C4-2B (cell line): Measurements from ENCODE around the gene NMUR1.
"Not testable (repeated sequence)": the region's sequence is repeated elsewhere in the genome, so short reads cannot be mapped to it uniquely, and the experiment has no call there.

Source experiments
- H3K27ac ChIP-seq: fragments of 450-650 bp; 2 replicates; pipeline ENCODE4 v1.5.1; 2017
- ZFX ChIP-seq: fragments of 450-650 bp; IDR thresholded peaks from 2 replicates; pipeline ENCODE4 v1.6.1; 2017
- TF ChIP-seq, protein P1 (sequence below): fragments of 450-650 bp; conservative IDR thresholded peaks from 2 replicates; pipeline ENCODE4 v1.5.1; 2017; ENCODE audit warnings: mild to moderate bottlenecking

The NMUR1 gene

DNA sequence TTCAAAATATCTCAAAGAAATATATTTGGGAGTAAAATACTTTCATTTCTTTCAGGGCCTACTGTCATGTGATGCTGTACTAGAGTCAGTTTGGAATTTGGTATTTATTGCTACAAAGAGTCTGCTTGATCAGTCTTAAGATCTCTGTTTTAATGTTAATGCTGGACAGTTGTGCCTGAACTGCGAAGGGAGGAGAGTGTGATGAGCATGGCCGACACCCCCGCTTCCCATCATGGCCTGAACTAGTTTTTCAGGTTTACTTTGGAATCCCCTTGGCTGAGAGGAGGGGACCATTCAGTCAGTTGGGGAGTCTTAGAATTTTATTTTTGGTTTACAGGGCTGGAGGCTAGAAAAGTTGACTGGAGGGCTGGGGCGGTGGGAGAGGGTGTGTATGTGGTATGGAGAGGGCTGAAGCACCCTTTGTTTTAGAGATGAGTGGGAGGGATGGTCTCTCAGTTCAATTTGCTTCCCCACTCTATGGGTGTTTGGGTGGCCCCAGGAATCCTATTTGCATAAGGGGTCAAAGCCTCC lies 41.5 kb upstream of the NMUR1 start:
- TF ChIP-seq, protein P1, sequence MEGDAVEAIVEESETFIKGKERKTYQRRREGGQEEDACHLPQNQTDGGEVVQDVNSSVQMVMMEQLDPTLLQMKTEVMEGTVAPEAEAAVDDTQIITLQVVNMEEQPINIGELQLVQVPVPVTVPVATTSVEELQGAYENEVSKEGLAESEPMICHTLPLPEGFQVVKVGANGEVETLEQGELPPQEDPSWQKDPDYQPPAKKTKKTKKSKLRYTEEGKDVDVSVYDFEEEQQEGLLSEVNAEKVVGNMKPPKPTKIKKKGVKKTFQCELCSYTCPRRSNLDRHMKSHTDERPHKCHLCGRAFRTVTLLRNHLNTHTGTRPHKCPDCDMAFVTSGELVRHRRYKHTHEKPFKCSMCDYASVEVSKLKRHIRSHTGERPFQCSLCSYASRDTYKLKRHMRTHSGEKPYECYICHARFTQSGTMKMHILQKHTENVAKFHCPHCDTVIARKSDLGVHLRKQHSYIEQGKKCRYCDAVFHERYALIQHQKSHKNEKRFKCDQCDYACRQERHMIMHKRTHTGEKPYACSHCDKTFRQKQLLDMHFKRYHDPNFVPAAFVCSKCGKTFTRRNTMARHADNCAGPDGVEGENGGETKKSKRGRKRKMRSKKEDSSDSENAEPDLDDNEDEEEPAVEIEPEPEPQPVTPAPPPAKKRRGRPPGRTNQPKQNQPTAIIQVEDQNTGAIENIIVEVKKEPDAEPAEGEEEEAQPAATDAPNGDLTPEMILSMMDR = no peak
- no peak for TF ChIP-seq ZFX
- H3K27ac ChIP-seq = no peak overlapping the region

DNA sequence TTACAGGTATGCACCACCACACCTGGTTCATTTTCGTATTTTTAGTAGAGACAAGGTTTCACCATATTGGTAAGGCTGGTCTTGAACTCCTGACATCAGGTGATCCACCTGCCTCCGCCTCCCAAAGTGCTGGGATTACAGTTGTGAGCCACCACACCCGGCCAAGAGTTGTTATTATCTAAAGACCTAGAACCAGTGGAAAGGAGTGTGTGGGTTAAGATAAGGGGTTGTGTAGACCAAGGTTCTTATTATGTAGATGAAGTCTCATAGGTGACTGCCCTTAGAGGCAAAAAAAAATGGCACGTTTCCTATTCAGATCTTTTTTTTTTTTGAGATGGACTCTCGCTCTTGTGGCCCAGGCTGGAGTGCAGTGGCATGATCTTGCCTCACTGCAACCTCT lies 40.7 kb upstream of the NMUR1 start:
- not testable (repeated sequence) for H3K27ac ChIP-seq

DNA sequence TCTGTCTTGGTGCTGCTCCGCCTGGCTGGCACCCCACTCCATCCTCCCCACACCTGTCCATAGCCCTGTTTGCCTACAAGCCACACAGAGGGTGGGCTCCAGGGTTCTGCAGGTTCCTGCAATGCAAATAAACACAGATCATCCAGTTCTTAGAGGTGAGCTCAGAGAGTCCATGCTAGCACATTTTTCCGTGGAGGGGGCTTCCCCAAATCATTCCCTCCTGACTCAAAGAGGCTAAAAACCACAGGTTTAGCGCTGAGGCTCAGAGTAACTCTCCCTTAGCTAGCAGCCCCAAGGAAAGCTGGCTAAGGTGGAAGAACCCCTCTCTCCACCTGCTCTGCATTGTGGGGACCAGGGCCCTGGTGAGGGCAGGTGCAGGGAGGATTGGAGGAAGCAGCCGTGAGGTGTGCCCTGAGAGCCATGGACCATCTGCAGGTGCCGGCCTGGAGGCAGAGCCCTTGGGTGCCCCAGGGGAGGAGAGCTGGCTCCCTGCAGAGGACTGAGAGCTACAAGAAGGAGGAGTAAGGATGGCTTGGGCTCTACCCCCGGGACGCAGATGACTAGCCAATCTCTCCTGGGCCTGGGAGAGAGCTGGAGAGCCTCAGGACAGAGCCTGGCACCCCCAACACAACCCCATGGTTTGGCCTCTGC lies 38.7 kb upstream of the NMUR1 start:
- TF ChIP-seq ZFX = no peak
- TF ChIP-seq, protein P1 = no peak
- H3K27ac ChIP-seq = no peak overlapping the region

DNA sequence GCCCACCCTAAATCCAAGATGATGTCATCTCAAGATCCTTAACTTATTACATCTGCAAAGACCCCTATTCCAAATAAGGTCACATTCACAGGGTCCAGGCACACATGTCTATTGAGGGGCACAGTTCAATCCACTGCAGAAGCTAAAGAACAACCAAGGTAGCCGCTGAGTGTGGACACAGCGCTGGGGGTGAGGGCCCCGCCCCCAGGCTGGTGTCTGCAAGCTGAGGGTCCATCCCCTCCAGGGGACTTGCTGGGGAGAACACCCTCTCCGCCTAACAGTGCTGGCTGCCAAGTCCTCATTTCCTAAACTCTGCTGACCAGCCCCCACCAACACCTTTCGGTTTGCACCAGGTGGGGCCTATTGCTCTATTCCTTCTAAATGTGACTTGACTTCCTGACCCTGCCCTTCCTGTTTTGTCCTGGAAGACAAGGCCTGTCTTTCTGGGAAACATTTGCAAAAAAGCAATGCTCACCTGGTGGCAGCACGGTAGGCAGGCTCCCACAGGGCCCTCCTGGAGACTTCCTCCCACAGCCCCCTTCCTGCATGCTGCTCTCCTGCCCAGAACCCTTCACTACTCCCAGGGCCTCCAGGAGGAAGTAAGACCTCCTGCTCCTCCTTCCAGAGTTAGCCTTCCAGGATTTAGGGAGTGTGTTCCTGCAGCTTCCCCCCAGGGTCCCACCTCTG lies 38.0 kb upstream of the NMUR1 start:
- no peak overlapping the region for H3K27ac ChIP-seq
- TF ChIP-seq, protein P1 = no peak
- TF ChIP-seq ZFX = no peak

DNA sequence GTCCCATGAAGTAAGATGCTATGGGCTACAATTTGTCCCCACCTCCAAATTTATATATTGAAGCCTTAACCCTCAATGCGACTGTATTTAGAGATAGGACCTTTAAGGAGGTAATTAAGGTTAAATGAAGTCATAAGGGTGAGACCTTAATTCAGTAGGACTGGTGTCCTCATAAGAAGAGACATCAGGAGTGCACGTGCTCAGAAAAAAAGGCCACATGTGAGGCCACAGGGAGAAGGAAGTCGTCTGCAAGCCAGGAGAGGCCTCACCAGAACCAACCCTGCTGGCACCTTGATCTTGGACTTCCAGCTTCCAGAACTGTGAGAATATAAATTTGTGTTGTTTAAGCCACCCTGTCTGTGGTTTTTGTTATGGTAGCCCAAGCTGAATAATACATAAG lies 36.9 kb upstream of the NMUR1 start:
- H3K27ac ChIP-seq = no peak overlapping the region
- TF ChIP-seq, protein P1 = no peak
- no peak for TF ChIP-seq ZFX

DNA sequence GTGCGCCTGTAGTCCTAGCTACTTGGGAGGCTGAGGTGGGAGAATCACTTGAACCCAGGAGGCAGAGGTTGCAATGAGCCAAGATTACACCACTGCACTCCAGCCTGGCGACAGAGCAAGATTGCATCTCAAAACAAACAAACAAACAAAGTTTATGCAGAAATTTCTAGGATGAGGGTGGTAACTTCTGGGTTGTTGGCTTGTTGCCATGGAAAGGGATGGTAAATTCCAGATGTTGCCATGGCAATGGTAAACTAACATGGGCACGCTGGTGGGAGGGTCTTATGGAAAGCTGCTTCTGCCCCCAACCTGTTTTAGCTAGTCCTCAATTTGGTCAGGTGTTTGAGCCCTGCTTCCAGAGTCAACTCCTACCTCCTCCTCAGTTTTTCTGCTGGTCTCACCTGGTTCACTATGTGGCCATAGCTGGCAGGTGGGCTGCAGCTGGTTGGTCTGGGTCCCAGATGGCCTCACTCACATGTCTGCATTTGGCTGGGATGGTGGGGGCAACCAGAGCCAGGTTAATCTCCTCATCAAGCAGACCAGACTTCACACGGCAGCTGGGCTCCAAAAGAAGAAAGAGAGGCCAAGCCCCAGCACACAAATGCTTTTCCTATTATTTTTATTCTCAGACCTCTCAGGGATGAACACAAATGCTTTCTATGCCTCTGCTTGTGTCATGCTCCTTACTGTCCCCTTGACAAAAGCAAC lies 35.8 kb upstream of the NMUR1 start:
- TF ChIP-seq, protein P1 = no peak
- TF ChIP-seq ZFX = no peak
- no peak overlapping the region for H3K27ac ChIP-seq

DNA sequence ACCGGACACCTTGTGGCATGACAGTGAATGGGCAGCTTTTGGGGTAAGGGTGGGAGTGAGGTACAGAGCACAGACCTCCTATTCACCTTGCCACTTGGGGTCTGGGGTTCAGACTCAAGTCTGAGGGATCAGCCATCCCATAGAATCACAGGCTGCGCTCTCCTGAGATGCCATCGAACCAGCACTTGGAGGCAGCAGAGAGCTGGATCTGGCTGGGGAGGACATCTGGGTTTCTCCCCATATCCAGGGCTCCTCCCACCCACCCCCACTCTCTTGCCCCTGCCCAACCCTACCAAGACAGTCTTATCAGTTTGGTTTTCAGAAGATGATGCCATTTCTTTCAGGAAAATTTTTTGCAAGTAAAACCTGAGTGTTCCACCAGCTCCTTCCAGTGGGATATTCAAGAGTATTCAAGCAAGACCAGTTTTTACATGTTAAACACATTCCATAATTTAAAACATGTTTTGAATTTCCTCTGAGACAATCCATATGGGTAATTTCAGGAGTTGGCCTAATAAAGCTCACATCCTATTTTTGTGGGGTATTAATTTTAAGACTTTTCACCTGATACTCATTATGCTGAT lies 33.2 kb upstream of the NMUR1 start:
- no peak overlapping the region for H3K27ac ChIP-seq
- no peak for TF ChIP-seq ZFX
- TF ChIP-seq, protein P1 = peak; percentile 69
